BLaER1 treated with 17β-estradiol and CSF1 and Interleukin-3, amounts not matched to agents 10 nM and 100 nM (cell line): Measurements from ENCODE around the gene SLC6A13.

Source experiments
- H3K27ac ChIP-seq, 11 experiments: shearing (Covaris generic); formaldehyde crosslinking; 2 replicates each; pipeline ENCODE4 v1.8.1; 2022
- H3K27me3 ChIP-seq, 11 experiments: shearing (Covaris generic); formaldehyde crosslinking; 2 replicates each; pipeline ENCODE4 v1.8.1; 2022
- H3K36me3 ChIP-seq, 11 experiments: shearing (Covaris generic); formaldehyde crosslinking; 2 replicates each; pipeline ENCODE4 v1.8.1; 2022
- H3K4me1 ChIP-seq, 10 experiments: shearing (Covaris generic); formaldehyde crosslinking; 2 replicates each; pipeline ENCODE4 v1.8.1; 2022
- H3K4me2 ChIP-seq, 11 experiments: shearing (Covaris generic); formaldehyde crosslinking; 2 replicates each; pipeline ENCODE4 v1.8.1; 2022
- H3K4me3 ChIP-seq, 10 experiments: shearing (Covaris generic); formaldehyde crosslinking; 2 replicates each; pipeline ENCODE4 v1.8.1; 2022
- H3K9ac ChIP-seq, 11 experiments: shearing (Covaris generic); formaldehyde crosslinking; 2 replicates each; pipeline ENCODE4 v1.8.1; 2022
- H3K9me3 ChIP-seq, 11 experiments: shearing (Covaris generic); formaldehyde crosslinking; replicated peaks in 1 of 11; 2 replicates each; pipeline ENCODE4 v1.8.1; 2022
- H4K20me1 ChIP-seq, 11 experiments: shearing (Covaris generic); formaldehyde crosslinking; 2 replicates each; pipeline ENCODE4 v1.8.1; 2022
- Cebpa-rat ChIP-seq, 11 experiments: shearing (Covaris generic); IDR thresholded peaks; 2 replicates each; pipeline ENCODE4 v1.8.1; 2022

SLC6A13 gene

DNA sequence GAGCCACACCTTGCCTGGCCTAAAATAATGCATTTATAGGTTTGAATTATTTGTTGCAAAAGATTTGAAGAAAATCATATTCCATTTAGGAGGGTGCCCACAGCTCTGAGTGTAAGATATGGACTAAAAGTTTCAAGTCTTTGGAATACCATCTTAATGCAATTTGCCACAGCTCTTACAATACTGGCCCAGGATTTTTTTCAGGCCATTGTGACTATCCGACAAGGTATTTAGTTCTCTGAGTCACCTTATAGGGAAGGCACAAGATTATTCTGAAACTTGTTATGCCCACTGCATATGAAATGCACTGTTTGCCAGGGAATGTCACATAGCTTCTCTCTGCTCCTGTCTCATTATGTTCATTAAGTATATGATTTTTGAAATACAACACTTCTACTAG is 29.6 kb upstream of the SLC6A13 start:
- Histone ChIP-seq H3K9me3 (no peaks in the 10 kb centered on the region), H3K4me3 (no peak overlapping the region), H3K27ac (no peak overlapping the region), H3K4me1 (peaks cover 0 to 14% (median 8%) of the 10 kb centered on the region in 10 experiments; a peak in 11 of 20 replicates), H3K9ac (no peak overlapping the region), H3K27me3 (no peaks in the 10 kb centered on the region), H3K36me3 (peaks cover 92 to 100% (median 95%) of the 10 kb centered on the region in 11 experiments), H4K20me1 (peaks cover 0 to 84% (median 7%) of the 10 kb centered on the region in 11 experiments; a peak in 9 of 22 replicates), H3K4me2 (no peak overlapping the region)
- no peak for TF ChIP-seq Cebpa-rat (IDR thresholded peaks at IDR 0.05)

GRCh38 chr12:291153-291723 is 28.6 kb upstream of the SLC6A13 start:
- Histone ChIP-seq H3K4me1 (peaks cover 0 to 14% (median 8%) of the 10 kb centered on the region in 10 experiments; a peak in 11 of 20 replicates), H3K36me3 (peaks cover 92 to 100% (median 95%) of the 10 kb centered on the region in 11 experiments)

GRCh38 chr12:288687-289086 is 26.1 kb upstream of the SLC6A13 start:
- Histone ChIP-seq H3K27me3 (no peaks in the 10 kb centered on the region), H3K4me3 (no peak overlapping the region), H3K9me3 (no peaks in the 10 kb centered on the region), H3K4me2 (no peak overlapping the region), H4K20me1 (peaks cover 0 to 85% (median 11%) of the 10 kb centered on the region in 11 experiments; a peak in 10 of 22 replicates), H3K36me3 (peaks cover 88 to 100% (median 94%) of the 10 kb centered on the region in 11 experiments), H3K27ac (no peak overlapping the region), H3K4me1 (peaks cover 0 to 14% (median 7%) of the 10 kb centered on the region in 10 experiments; a peak in 11 of 20 replicates), H3K9ac (no peak overlapping the region)
- TF ChIP-seq Cebpa-rat (IDR thresholded peaks at IDR 0.05) = no peak

More at GRCh38 chr12:291153-291723, 28.6 kb upstream of the SLC6A13 start:
- Histone ChIP-seq H3K27ac (no peak overlapping the region), H3K9ac (no peak overlapping the region), H3K9me3 (no peaks in the 10 kb centered on the region), H3K4me3 (no peak overlapping the region), H4K20me1 (peaks cover 0 to 85% (median 8%) of the 10 kb centered on the region in 11 experiments; a peak in 9 of 22 replicates), H3K4me2 (no peak overlapping the region), H3K27me3 (no peaks in the 10 kb centered on the region)
- no peak for TF ChIP-seq Cebpa-rat (IDR thresholded peaks at IDR 0.05)

DNA sequence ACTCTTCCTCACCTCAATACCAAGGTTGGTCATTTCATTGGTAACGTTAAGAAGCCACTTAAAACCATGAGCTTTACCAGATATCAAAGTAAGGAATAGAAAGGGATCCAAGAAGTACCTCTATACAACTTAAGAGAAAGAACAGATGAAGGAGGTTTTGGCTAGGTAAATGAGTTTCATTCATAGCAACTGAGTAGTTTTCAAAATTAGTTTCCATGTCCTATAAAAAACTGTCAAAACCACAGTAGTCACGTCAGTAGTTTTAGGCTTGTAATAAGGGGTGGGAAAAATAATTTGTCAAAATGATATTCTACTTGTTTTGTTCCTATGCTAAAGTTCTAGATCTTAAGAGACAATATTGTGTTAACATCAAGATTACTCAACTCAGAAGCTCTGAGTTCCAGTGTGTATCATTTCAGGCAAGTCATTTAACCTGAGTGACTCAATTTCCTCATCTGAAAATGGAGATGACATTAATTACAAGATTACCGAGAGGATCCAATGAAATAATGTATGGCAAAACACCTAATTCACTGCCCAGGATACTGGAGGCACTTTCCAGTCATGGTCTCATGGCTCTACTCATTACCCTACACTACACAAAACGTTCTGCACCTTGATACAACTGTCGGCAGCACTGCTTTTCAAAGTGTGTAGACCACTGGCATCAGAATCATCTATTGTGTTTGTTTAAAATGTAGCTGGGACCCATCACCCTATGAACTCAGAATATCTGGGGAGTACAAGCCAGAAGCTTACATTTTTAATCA is 24.1 kb upstream of the SLC6A13 start:
- Histone ChIP-seq H3K27me3 (no peaks in the 10 kb centered on the region), H3K9me3 (no peaks in the 10 kb centered on the region), H3K4me1 (peaks cover 0 to 12% (median 0%) of the 10 kb centered on the region in 10 experiments; a peak in 3 of 20 replicates), H3K27ac (no peak overlapping the region), H3K9ac (no peak overlapping the region), H4K20me1 (peaks cover 0 to 87% (median 10%) of the 10 kb centered on the region in 11 experiments; a peak in 10 of 22 replicates), H3K4me3 (no peak overlapping the region), H3K4me2 (no peak overlapping the region), H3K36me3 (peaks cover 86 to 100% (median 94%) of the 10 kb centered on the region in 11 experiments)
- no peak for TF ChIP-seq Cebpa-rat (IDR thresholded peaks at IDR 0.05)

DNA sequence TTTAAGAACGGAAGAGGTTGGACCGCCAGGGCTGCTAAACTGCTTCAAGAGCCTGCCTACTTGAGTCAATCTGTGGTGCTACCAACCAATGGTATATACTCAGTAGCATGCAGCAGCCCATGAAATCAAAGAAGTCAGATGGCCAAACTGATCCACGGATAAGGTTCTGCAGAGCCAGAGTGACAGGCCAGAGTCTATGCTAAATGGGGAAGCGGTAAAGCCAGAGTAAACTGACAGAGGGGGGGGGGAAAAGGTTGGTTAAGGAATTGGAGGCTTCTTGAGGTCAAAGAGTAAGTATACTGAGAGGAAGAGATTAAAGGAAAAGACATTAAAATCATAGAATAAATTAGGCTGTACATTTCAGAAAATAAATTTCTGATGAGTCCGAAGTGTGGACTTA is 15.4 kb upstream of the SLC6A13 start:
- Histone ChIP-seq H3K27ac (no peak overlapping the region), H3K36me3 (peaks cover 27 to 45% (median 42%) of the 10 kb centered on the region in 11 experiments; a peak in 21 of 22 replicates), H4K20me1 (peaks cover 0 to 9% (median 0%) of the 10 kb centered on the region in 11 experiments; a peak in 3 of 22 replicates), H3K9ac (no peak overlapping the region), H3K4me2 (no peak overlapping the region), H3K4me1 (peaks cover 0 to 7% (median 0%) of the 10 kb centered on the region in 10 experiments; a peak in 4 of 20 replicates), H3K27me3 (no peaks in the 10 kb centered on the region), H3K9me3 (no peaks in the 10 kb centered on the region), H3K4me3 (no peak overlapping the region)
- no peak for TF ChIP-seq Cebpa-rat (IDR thresholded peaks at IDR 0.05)

GRCh38 chr12:275812-276211 is 13.2 kb upstream of the SLC6A13 start:
- Histone ChIP-seq H3K9me3 (no peaks in the 10 kb centered on the region), H3K36me3 (peaks cover 7 to 25% (median 20%) of the 10 kb centered on the region in 11 experiments; a peak in 18 of 22 replicates), H3K4me2 (no peak overlapping the region), H3K9ac (no peak overlapping the region), H3K27ac (no peak overlapping the region), H3K27me3 (no peaks in the 10 kb centered on the region), H3K4me1 (peaks cover 0 to 10% (median 0%) of the 10 kb centered on the region in 10 experiments; a peak in 4 of 20 replicates), H3K4me3 (no peak overlapping the region), H4K20me1 (no peaks in the 10 kb centered on the region)
- TF ChIP-seq Cebpa-rat (IDR thresholded peaks at IDR 0.05) = no peak

- no peaks in the 10 kb centered on the region for H3K9me3 ChIP-seq
- no peak for TF ChIP-seq Cebpa-rat (IDR thresholded peaks at IDR 0.05)
Observed at GRCh38 chr12:273382-273781, 10.7 kb upstream of the SLC6A13 start.

DNA sequence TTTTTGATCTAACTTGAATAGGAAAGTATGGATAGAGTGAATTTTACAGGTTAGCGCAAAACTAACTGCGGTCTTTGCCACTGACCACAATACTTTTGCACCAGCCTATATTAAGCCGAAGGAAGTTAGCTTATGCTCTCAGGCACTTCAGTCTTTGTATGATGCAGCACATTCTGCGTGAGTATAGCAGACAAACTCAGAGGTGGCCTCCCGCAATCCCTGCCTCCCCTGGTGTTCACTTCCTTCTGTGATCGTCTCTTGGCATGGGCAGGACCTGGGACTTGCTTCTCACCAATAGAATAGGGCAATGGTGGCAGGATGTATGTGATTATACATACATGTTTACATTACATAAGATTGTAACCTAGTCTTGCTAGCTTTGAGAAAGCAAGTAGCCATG is 10.3 kb upstream of the SLC6A13 start:
- TF ChIP-seq Cebpa-rat (IDR thresholded peaks at IDR 0.05) = no peak
- H3K36me3 ChIP-seq = no peaks in the 10 kb centered on the region
- no peak overlapping the region; a peak in 1 of 22 replicates for H3K4me2 ChIP-seq
- no peaks in the 10 kb centered on the region for H4K20me1 ChIP-seq
- H3K9ac ChIP-seq = no peak overlapping the region
- H3K4me3 ChIP-seq = no peak overlapping the region
- no peaks in the 10 kb centered on the region for H3K9me3 ChIP-seq
- no peak overlapping the region for H3K27ac ChIP-seq
- peaks cover 0 to 10% (median 0%) of the 10 kb centered on the region in 10 experiments; a peak in 4 of 20 replicates for H3K4me1 ChIP-seq
- no peaks in the 10 kb centered on the region for H3K27me3 ChIP-seq

More at GRCh38 chr12:273382-273781, 10.7 kb upstream of the SLC6A13 start:
- H3K9ac ChIP-seq = no peak overlapping the region
- no peaks in the 10 kb centered on the region for H3K27me3 ChIP-seq
- H4K20me1 ChIP-seq = no peaks in the 10 kb centered on the region
- peaks cover 0 to 10% (median 0%) of the 10 kb centered on the region in 10 experiments; a peak in 4 of 20 replicates for H3K4me1 ChIP-seq
- H3K4me3 ChIP-seq = no peak overlapping the region
- H3K27ac ChIP-seq = no peak overlapping the region
- 0 out of 22 replicates have a peak, but pooled peaks cover 0 to under 1% (median 0%) of the 10 kb centered on the region in 11 experiments for H3K36me3 ChIP-seq
- H3K4me2 ChIP-seq = no peak overlapping the region

DNA sequence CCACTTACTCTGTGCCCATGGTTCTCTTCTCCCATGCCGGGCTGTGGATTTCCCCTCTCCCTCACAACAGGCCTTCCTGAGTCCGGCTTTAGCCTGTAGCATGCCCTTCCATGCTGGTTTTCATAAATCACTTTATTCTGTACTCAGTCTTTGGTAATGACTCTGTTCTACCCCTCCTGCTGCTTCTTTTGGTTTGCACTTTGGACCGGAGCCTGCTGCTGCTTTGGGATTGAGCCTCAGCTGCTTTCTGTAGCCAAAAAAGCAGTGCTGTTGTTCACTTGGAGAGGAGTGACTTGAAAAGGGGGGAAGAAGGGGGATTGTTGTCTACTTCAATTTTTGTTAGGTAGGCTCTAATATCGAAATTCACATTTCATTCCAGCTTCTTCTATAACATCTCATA is 8.5 kb upstream of the SLC6A13 start:
- no peaks in the 10 kb centered on the region for H3K9me3 ChIP-seq
- no peak overlapping the region for H3K9ac ChIP-seq
- H3K4me3 ChIP-seq = no peak overlapping the region
- H3K27me3 ChIP-seq = no peaks in the 10 kb centered on the region
- no peak overlapping the region for H3K27ac ChIP-seq
- no peak overlapping the region for H3K4me2 ChIP-seq
- no peaks in the 10 kb centered on the region for H3K36me3 ChIP-seq
- TF ChIP-seq Cebpa-rat (IDR thresholded peaks at IDR 0.05) = no peak
- H4K20me1 ChIP-seq = no peaks in the 10 kb centered on the region
- peaks cover 0 to 10% (median 0%) of the 10 kb centered on the region in 10 experiments; a peak in 4 of 20 replicates for H3K4me1 ChIP-seq
